ENCODE data around the gene PIK3C2B.
"Not testable (repeated sequence)": the region's sequence is repeated elsewhere in the genome, so short reads cannot be mapped to it uniquely, and the experiment has no call there.

The PIK3C2B gene

GRCh38 chr1:204506201-204506968 lies 11.8 kb upstream of the PIK3C2B start:
- DNase-seq: peak; percentile 80

- no peak for DNase-seq
These were observed 11.1 kb upstream of the PIK3C2B start for GRCh38 chr1:204505674-204506200.

GRCh38 chr1:204503913-204504519 lies 9.4 kb upstream of the PIK3C2B start:
- no peak for DNase-seq

- DNase-seq: peak; percentile 45
These were observed 8.7 kb upstream of the PIK3C2B start for GRCh38 chr1:204503122-204503912.

- DNase-seq: no peak
These were observed 7.6 kb upstream of the PIK3C2B start for GRCh38 chr1:204502241-204502640.

- DNase-seq: no peak
These were observed 5.2 kb upstream of the PIK3C2B start for GRCh38 chr1:204499511-204500468.

GRCh38 chr1:204498981-204499380 lies 4.4 kb upstream of the PIK3C2B start:
- DNase-seq: no peak

GRCh38 chr1:204495777-204496176 lies 1.2 kb upstream of the PIK3C2B start:
- no peak for DNase-seq

- no peak for DNase-seq
These were observed 611 bp upstream of the PIK3C2B start for GRCh38 chr1:204495078-204495753.

GRCh38 chr1:204493984-204494280 lies 673 bp downstream of the PIK3C2B start:
- peak; percentile 31 for DNase-seq

- no peak for DNase-seq
These were observed 1.2 kb downstream of the PIK3C2B start for GRCh38 chr1:204493145-204493983.

- no peak for DNase-seq
These were observed 3.0 kb downstream of the PIK3C2B start for GRCh38 chr1:204491655-204492054.

GRCh38 chr1:204487256-204487615 lies 7.4 kb downstream of the PIK3C2B start:
- no peak for DNase-seq

GRCh38 chr1:204486513-204487255 lies 7.9 kb downstream of the PIK3C2B start:
- DNase-seq: not testable (repeated sequence)

GRCh38 chr1:204483791-204484190 lies 10.8 kb downstream of the PIK3C2B start:
- DNase-seq: no peak

GRCh38 chr1:204480515-204480914 lies 14.1 kb downstream of the PIK3C2B start:
- DNase-seq: no peak

- no peak for DNase-seq
These were observed 15.0 kb downstream of the PIK3C2B start for GRCh38 chr1:204479387-204480136.

GRCh38 chr1:204478921-204479320 lies 15.7 kb downstream of the PIK3C2B start:
- DNase-seq: no peak

GRCh38 chr1:204478172-204478899 lies 16.3 kb downstream of the PIK3C2B start:
- DNase-seq: no peak
